DND-41 (cell line): ENCODE data around the gene RPL36AL.

Source experiments
- EZH2 ChIP-seq: IDR thresholded peaks from 3 replicates; pipeline ENCODE4 v1.6.1; 2012; ENCODE audit warnings: borderline replicate concordance, low read depth, mild to moderate bottlenecking, moderate library complexity, low read length, inconsistent platforms; ENCODE audit not compliant: severe bottlenecking
- TF ChIP-seq, protein P1 (sequence below): IDR thresholded peaks from 2 replicates; pipeline ENCODE4 v1.5.1; 2012; ENCODE audit warnings: borderline replicate concordance, low read length, moderate library complexity, mild to moderate bottlenecking; ENCODE audit not compliant: poor library complexity, severe bottlenecking; ENCODE audit errors: extremely low read depth

DNA sequence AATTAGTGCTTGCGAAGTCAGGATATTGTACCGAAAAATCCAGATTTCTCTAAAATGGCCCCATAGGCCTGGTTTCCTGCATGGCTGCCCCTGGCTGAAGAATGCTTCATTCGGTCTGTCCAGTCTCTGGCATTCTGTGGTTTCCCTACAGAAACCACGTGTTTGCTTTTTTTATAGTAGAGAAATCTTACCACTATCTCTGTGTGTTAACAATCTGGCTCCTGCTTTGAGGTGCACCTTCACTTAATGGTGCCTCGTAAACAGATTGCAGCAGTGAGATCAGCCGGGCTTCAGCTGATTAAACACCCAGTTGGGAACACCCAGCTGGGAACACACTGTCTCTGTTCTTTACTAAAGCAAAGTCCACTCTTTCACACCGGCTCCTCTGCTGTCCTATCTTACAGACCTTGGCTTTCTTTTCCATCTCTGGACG, 21.3 kb upstream of the RPL36AL start:
- TF ChIP-seq, protein P1, sequence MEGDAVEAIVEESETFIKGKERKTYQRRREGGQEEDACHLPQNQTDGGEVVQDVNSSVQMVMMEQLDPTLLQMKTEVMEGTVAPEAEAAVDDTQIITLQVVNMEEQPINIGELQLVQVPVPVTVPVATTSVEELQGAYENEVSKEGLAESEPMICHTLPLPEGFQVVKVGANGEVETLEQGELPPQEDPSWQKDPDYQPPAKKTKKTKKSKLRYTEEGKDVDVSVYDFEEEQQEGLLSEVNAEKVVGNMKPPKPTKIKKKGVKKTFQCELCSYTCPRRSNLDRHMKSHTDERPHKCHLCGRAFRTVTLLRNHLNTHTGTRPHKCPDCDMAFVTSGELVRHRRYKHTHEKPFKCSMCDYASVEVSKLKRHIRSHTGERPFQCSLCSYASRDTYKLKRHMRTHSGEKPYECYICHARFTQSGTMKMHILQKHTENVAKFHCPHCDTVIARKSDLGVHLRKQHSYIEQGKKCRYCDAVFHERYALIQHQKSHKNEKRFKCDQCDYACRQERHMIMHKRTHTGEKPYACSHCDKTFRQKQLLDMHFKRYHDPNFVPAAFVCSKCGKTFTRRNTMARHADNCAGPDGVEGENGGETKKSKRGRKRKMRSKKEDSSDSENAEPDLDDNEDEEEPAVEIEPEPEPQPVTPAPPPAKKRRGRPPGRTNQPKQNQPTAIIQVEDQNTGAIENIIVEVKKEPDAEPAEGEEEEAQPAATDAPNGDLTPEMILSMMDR = no peak
- TF ChIP-seq EZH2 = no peak
